Esophagus mucosa (tissue), 1 donor: Measurements from ENCODE around the gene IRF3. TPM values are rescaled to one million over a fixed set of nuclear protein-coding genes. Genes with fewer than 3 reads are reported as not detected.

Experiments used
- ATAC-seq: fragments of 200-7000 bp; cut with Tn5 transposase; one replicate; pipeline ENCODE4 v1.9.1; 2020
- total RNA-seq: library from RNA; stranded (reverse); gene quantifications from one replicate; pipeline ENCODE4 v1.2.4, GENCODE V29; 2023
- donor health status: DM: yes; HTN: yes; CAD: no.

The IRF3 gene
- total RNA-seq, 1 donor from 2014 or later, result 38.6 TPM

DNA sequence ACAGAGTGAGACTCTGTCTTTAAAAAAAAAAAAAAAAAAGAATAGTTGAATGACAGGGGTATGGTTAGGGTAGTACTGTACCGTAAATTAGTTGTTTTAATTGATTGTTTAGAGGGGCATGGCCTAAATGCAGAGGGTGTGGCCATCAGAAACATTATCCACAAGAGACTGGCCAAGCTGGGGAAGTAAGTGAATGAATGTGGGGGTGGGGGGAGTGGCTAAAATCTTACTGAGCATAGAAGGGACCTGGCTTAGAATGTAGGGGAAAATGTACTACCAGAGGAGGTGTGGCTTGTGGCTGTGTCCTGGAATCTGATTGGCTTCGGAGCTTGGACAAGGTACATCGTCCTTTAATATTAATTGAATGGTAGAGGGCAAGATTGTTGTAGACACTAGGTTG lies 3.9 kb upstream of the IRF3 start:
- ATAC-seq, result no peak

- no peak for ATAC-seq
Observed at GRCh38 chr19:49667473-49667872, 1.8 kb upstream of the IRF3 start.

DNA sequence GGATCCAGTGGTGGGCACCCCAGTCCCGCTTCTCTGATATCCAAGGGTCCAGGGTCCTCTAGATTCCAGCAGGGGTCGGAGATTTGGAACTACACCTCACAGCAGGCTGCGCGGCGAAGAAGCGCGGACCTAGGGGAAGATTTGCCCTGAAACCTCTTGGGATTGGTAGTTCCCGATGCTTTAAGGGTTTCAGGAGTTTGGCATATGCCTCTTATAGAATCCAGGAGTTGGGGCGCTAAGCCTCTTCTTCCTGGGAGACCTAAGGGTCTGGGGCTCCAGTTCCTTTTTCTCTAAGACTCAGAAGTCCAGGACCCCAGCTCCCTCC lies 425 bp upstream of the IRF3 start:
- no peak for ATAC-seq

DNA sequence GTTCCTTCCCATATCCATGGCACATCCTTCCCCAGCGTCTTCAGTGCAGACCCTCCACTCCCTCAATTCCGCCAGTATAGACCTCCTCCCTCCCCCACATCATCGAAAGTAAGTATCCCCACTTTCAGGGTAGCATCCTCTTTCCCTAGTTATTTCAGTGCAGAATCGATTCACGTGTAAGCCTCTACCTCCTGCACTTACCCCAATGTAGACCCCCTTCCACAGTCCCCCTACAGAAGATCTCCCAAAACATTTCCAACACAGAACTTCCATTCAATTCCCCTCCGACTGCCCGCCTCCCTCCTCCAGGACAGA lies 664 bp downstream of the IRF3 start:
- no peak for ATAC-seq

DNA sequence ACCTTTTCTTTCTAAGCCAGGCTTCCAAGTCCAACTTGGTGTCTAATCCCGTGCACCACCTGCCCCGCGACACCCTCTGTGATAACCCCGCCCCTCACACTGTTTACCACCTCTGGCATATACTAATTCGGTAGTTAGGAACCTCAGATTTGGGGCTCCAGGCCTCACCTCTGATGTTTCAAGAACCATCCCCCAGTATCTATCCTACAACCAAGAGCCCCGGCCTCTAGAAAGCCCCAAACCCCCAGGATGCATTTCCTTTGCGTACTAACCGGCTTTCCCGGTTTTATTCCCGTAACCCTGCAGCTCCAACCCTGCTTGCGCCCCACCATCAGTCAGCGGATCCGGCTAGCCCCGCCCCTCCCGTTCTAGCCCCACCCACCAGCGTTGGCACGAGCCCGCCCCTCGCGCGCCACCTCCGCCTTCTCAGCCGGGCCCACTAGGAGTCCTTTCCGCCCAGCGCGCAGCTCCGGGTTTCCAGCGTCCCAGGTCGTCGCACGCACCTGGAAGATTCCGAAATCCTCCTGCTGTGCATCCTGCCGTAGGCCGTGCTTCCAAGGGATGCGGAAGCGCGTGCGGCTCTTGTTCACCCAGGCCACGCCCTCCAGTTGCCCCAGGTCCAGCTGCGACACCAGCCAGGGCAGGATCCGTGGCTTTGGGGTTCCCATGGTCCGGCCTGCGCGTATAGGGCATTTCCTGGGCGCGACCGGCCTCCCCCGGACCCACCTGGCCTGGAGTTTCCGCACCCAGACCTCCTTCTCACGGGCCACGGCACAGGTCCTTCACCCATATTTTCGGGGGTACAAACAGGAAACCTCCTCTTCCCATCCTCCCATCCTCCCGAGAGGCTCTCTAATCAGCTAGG lies 1.3 kb downstream of the IRF3 start:
- peak; percentile 78 for ATAC-seq

- no peak for ATAC-seq
Observed at GRCh38 chr19:49663224-49663623, 2.4 kb downstream of the IRF3 start.

GRCh38 chr19:49662011-49662410 lies 3.6 kb downstream of the IRF3 start:
- no peak for ATAC-seq

DNA sequence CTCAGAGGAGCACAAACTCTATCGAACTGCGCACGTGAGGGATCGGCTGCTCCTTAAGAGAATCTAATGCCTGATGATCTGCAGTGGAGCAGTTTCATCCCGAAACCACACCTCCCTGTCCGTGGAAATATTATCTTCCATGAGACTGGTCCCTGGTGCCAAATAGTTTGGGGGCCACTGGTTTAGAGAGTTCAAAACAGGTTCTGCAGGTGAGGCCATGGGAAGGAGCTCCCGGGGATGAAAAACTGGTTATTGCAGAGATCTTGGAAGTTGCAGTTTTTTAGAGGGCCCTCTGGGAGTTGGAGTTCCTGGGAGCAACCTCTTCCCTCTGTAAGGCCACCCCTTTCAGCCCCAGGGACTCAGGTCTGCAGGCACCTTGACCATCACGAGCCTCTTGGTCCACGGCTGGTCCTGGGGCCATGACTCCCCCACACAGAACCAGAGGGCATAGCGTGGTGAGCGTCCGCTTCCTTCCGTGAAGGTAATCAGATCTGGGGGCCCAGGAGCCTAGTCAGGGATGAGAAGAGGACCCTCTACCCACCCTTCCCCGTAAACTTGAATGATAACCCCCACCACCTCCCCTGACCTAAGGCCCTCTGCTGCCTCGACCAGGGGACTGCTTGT lies 5.2 kb downstream of the IRF3 start:
- ATAC-seq, result no peak

GRCh38 chr19:49658566-49659442 lies 6.9 kb downstream of the IRF3 start:
- ATAC-seq, result no peak

DNA sequence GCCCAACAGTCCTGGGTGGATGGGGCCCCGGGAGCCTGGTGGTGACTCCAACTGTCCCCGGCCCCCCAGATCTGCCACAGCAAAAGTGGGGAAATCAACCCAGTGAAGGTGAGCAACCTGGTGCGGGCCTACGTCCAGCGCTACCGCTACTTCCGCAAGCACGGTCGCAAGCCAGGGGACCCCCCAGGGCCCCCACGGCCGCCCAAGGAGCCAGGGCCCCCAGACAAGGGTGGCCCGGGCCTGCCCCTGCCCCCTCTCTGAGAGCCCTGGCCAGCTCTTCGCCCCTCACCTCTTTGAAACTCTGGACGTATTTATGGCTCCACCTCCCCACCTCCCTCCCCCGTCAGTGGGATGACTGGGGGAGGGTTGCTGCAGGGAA lies 7.5 kb downstream of the IRF3 start:
- ATAC-seq, result no peak

- ATAC-seq, result no peak
Observed at GRCh38 chr19:49657493-49658138, 8.0 kb downstream of the IRF3 start.

DNA sequence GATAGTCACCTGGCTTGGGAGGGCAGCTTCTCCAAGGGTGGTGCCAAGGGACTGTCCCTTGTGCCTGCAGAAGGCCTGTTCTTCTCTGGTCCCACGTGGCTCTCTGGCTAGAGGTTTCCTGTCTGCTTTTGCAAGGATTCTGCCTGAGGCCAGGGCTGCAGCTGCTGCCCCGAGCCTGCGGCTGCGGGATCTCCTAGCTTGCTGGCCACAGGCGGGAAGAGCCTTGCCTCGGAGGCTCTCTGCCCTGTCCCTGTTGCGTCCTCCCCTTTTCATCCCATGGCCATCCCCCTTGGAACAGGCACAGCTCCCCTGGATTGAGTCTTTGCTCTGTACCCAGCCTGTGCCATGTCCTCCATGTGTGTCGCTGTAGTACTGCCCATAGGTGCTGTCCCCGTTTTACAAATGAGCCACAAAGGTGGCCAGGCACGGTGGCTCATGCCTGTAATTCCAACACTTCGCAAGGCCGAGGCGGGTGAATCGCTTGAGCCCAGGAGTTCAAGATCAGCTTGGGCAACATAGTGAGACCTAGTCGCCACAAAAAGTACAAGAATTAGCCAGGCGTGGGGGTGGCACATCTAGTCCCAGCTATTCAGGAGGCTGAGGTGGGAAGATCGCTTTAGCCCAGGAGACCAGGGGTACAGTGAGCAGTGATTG lies 9.1 kb downstream of the IRF3 start:
- ATAC-seq, result no peak

- ATAC-seq, result no peak
Observed at GRCh38 chr19:49655570-49656455, 9.8 kb downstream of the IRF3 start.

DNA sequence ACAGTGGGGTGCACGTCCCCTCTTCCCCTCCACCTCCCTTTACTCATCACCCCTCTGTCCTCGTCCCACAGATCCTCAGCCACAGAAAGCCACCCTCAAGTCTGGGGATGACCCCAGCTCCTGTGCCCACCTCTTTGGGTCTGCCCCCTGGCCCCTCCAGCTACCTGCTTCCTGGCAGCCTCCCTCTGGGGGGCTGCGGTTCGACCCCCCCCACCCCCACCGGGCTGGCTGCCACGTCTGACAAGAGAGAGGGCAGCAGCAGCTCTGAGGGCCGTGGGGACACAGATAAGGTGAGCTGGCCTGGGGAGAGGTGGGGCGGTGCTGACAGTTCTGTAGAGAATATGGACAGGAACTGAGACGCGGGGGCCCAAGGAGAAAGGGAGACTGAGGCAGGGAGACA lies 11.1 kb downstream of the IRF3 start:
- no peak for ATAC-seq

- no peak for ATAC-seq
Observed at GRCh38 chr19:49653466-49653806, 12.2 kb downstream of the IRF3 start.

- no peak for ATAC-seq
Observed at GRCh38 chr19:49652551-49653465, 12.8 kb downstream of the IRF3 start.

DNA sequence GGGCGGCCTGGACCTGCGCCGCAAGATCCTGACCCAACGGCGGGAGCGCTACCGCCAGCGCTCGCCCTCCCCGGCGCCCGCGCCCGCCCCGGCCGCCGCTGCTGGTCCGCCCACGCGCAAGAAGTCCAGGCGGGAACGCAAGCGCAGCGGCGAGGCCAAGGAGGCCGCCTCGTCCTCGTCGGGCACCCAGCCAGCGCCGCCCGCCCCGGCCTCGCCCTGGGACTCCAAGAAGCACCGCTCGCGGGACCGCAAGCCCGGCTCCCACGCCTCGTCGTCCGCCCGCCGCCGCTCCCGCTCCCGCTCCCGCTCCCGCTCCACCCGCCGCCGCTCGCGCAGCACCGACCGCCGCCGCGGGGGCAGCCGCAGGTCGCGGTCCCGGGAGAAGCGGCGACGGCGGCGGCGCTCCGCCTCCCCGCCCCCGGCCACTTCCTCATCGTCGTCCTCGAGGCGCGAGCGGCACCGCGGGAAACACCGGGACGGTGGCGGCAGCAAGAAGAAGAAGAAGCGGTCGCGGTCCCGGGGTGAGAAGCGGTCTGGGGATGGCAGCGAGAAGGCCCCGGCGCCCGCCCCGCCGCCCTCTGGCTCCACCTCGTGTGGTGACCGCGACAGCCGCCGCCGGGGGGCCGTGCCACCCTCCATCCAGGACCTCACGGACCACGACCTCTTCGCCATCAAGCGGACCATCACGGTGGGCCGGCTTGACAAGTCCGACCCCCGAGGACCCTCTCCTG lies 13.7 kb downstream of the IRF3 start:
- ATAC-seq, result no peak

DNA sequence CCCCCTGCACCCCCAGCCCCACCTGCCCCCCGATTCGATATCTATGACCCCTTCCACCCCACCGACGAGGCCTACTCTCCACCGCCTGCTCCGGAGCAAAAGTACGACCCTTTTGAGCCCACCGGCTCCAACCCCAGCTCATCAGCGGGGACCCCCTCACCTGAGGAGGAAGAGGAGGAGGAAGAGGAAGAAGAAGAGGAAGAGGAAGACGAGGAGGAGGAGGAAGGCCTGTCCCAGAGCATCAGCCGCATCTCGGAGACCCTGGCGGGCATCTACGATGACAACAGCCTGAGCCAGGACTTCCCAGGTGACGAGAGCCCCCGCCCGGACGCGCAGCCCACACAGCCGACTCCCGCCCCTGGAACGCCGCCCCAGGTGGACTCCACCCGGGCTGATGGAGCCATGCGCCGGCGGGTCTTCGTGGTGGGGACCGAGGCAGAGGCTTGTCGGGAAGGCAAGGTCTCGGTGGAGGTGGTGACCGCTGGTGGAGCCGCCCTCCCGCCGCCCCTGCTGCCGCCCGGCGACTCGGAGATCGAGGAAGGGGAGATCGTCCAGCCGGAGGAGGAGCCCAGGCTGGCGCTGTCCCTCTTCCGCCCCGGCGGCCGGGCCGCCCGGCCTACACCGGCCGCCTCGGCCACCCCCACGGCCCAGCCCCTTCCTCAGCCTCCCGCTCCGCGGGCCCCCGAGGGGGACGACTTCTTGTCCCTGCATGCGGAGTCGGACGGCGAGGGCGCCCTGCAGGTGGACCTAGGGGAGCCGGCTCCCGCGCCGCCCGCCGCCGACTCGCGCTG lies 14.4 kb downstream of the IRF3 start:
- ATAC-seq, result no peak

DNA sequence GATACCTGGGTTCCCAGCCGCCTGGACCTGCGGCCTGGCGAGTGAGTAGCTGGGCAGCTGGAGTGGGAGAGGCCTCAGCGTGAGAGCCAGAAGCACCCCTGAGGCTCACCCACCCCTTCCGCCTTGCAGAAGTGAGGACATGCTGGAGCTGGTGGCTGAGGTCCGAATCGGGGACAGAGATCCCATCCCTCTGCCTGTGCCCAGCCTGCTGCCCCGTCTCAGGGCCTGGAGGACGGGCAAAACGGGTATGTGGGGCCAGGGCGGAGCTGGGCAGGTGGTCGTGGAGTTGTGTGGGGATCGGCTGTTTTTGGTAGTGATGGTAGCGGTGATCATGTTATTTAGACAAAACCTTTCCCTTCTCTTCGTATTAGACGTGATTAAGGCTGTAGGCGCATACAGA lies 19.1 kb downstream of the IRF3 start:
- ATAC-seq, result no peak
